Measurements from ENCODE around the gene MTCL1.
A peak's percentile ranks its signal among the peaks of the same experiment; 100 is the strongest.

Gene MTCL1

DNA sequence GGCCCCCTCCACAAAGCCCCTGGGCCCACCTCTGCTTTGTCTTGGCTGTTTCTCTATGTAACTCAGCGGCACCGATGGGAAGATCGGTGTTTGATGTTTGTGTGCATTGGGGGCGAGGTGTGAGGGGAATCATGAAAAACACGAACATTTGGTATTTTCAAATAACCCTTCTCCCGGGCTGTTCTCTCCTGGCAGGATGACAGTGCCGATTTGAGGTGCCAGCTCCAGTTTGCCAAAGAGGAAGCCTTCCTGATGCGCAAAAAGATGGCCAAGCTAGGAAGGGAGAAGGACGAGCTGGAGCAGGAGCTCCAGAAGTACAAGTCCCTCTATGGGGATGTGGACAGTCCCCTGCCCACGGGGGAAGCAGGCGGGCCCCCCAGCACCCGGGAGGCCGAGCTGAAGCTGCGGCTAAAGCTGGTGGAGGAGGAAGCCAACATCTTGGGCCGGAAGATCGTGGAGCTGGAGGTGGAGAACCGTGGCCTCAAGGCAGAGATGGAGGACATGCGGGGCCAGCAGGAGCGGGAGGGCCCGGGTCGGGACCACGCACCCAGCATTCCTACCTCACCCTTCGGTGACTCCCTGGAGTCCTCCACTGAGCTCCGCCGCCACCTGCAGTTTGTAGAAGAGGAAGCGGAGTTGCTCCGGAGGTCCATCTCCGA is 78.1 kb downstream of the MTCL1 start:
- Histone ChIP-seq H3K4me1 (ENCODE audit: control insufficient read depth in 2 of 2, insufficient read depth in 1 of 2, low read depth in 1 of 2, low read length in 2 of 2) (peaks cover 22 to 36% of the 10 kb centered on the region in 2 donors), H3K14ac (ENCODE audit: low read length) (no peak overlapping the region), H3K27ac (replicated peaks; ENCODE audit: low read length) (no peak overlapping the region), H3K9me3 (replicated peaks in 1 of 2; ENCODE audit: control insufficient read depth in 2 of 2, insufficient read depth in 1 of 2, low read depth in 1 of 2, low read length in 2 of 2) (no peaks in the 10 kb centered on the region), H3K18ac (ENCODE audit: low read length) (no peak overlapping the region), H3K79me1 (ENCODE audit: low read depth, low read length) (no peaks in the 10 kb centered on the region), H2BK120ac (ENCODE audit: low read depth, low read length) (no peak overlapping the region), H2BK15ac (ENCODE audit: low read length) (no peak overlapping the region), H3K9ac (ENCODE audit: low read depth, low read length, poor library complexity) (no peak overlapping the region), H3K23ac (ENCODE audit: low read depth, low read length, poor library complexity) (no peak overlapping the region), H3K4me3 (ENCODE audit: low read length in 2 of 2) (no peak overlapping the region), H3K27me3 (ENCODE audit: control insufficient read depth in 3 of 3, insufficient read depth in 3 of 3, low read depth in 1 of 3, low read length in 3 of 3) (no peaks in the 10 kb centered on the region), H2AFZ (ENCODE audit: low read length) (no peak overlapping the region), H2BK12ac (ENCODE audit: low read length) (peak overlapping the region; percentile 27), H4K8ac (ENCODE audit: low read depth, low read length) (no peak overlapping the region), H2AK5ac (ENCODE audit: low read depth, low read length) (peak overlapping the region; percentile 29), H3K4ac (ENCODE audit: low read length) (no peak overlapping the region), H2BK5ac (ENCODE audit: low read length) (no peak overlapping the region), H3K36me3 (replicated peaks in 1 of 2; ENCODE audit: control insufficient read depth in 2 of 2, insufficient read depth in 2 of 2, low read length in 2 of 2) (peaks cover 3 to 37% of the 10 kb centered on the region in 2 donors), H4K91ac (ENCODE audit: low read depth, low read length, poor library complexity) (no peak overlapping the region), H3K4me2 (ENCODE audit: insufficient read depth, low read length, poor library complexity, severe bottlenecking) (no peak overlapping the region)
- no CpG with 5 or more reads among the region's 28 CpGs for WGBS, 2 donors (ENCODE audit: extremely low coverage in 2 of 2, insufficient read length in 2 of 2, insufficient replicate concordance in 1 of 2)
- no peak for DNase-seq (ENCODE audit: low spot score)

DNA sequence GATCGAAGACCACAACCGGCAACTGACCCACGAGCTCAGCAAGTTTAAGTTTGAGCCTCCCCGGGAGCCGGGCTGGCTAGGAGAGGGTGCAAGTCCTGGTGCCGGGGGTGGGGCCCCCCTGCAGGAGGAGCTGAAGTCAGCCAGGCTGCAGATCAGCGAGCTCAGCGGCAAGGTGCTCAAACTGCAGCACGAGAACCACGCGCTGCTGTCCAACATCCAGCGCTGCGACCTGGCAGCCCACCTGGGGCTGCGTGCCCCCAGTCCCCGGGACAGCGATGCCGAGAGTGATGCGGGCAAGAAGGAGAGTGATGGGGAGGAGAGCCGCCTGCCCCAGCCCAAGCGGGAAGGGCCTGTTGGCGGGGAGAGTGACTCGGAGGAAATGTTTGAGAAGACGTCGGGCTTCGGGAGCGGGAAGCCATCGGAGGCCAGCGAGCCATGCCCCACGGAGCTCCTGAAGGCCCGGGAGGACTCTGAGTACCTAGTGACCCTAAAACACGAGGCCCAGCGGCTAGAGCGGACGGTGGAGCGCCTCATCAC is 78.7 kb downstream of the MTCL1 start:
- Histone ChIP-seq H3K4me1 (ENCODE audit: control insufficient read depth in 2 of 2, insufficient read depth in 1 of 2, low read depth in 1 of 2, low read length in 2 of 2) (peaks cover 26 to 36% of the 10 kb centered on the region in 2 donors), H3K4me3 (ENCODE audit: low read length in 2 of 2) (no peak overlapping the region), H3K27ac (replicated peaks; ENCODE audit: low read length) (no peak overlapping the region), H2BK120ac (ENCODE audit: low read depth, low read length) (no peak overlapping the region), H3K9ac (ENCODE audit: low read depth, low read length, poor library complexity) (no peak overlapping the region), H3K27me3 (ENCODE audit: control insufficient read depth in 3 of 3, insufficient read depth in 3 of 3, low read depth in 1 of 3, low read length in 3 of 3) (no peaks in the 10 kb centered on the region), H4K91ac (ENCODE audit: low read depth, low read length, poor library complexity) (peak overlapping the region; percentile 5), H4K8ac (ENCODE audit: low read depth, low read length) (no peak overlapping the region), H2AFZ (ENCODE audit: low read length) (no peak overlapping the region), H3K36me3 (replicated peaks in 1 of 2; ENCODE audit: control insufficient read depth in 2 of 2, insufficient read depth in 2 of 2, low read length in 2 of 2) (peaks cover 3 to 33% of the 10 kb centered on the region in 2 donors), H3K18ac (ENCODE audit: low read length) (no peak overlapping the region), H3K79me1 (ENCODE audit: low read depth, low read length) (no peaks in the 10 kb centered on the region), H3K14ac (ENCODE audit: low read length) (no peak overlapping the region), H2BK15ac (ENCODE audit: low read length) (no peak overlapping the region), H3K9me3 (replicated peaks in 1 of 2; ENCODE audit: control insufficient read depth in 2 of 2, insufficient read depth in 1 of 2, low read depth in 1 of 2, low read length in 2 of 2) (no peaks in the 10 kb centered on the region), H2BK12ac (ENCODE audit: low read length) (no peak overlapping the region), H2AK5ac (ENCODE audit: low read depth, low read length) (peak overlapping the region; percentile 29), H3K4ac (ENCODE audit: low read length) (no peak overlapping the region), H2BK5ac (ENCODE audit: low read length) (no peak overlapping the region), H3K4me2 (ENCODE audit: insufficient read depth, low read length, poor library complexity, severe bottlenecking) (no peak overlapping the region), H3K23ac (ENCODE audit: low read depth, low read length, poor library complexity) (no peak overlapping the region)
- WGBS, 2 donors (ENCODE audit: extremely low coverage in 2 of 2, insufficient read length in 2 of 2, insufficient replicate concordance in 1 of 2) = no CpG with 5 or more reads among the region's 35 CpGs
- DNase-seq (ENCODE audit: low spot score) = no peak

DNA sequence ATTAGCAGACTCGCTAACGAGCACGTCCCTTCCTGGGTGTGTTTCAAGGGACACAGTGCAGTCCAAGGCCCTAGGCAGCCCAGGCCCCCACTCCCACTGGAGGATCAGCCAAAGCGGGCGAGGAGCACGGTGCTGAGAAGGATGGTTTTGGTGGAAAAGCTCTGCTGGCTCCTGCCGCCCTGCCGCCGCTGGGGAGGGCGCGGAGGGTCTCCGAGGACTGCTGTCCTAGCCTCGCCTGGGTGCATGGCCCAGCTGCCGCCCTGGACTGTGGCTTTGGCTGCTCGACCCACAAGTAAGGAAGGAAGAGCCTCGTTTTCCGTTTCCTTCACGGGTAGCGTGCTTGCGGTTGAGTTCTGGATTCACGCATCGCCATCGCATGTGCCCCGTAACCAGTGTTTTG is 79.9 kb downstream of the MTCL1 start:
- Histone ChIP-seq H3K9ac (ENCODE audit: low read depth, low read length, poor library complexity) (peak overlapping the region; percentile 73), H2BK5ac (ENCODE audit: low read length) (no peak overlapping the region), H2AK5ac (ENCODE audit: low read depth, low read length) (peak overlapping the region; percentile 48), H3K27me3 (ENCODE audit: control insufficient read depth in 3 of 3, insufficient read depth in 3 of 3, low read depth in 1 of 3, low read length in 3 of 3) (no peaks in the 10 kb centered on the region), H3K4me3 (ENCODE audit: low read length in 2 of 2) (no peak overlapping the region), H3K9me3 (replicated peaks in 1 of 2; ENCODE audit: control insufficient read depth in 2 of 2, insufficient read depth in 1 of 2, low read depth in 1 of 2, low read length in 2 of 2) (no peaks in the 10 kb centered on the region), H3K27ac (replicated peaks; ENCODE audit: low read length) (no peak overlapping the region), H2BK12ac (ENCODE audit: low read length) (peak overlapping the region; percentile 4), H3K4me2 (ENCODE audit: insufficient read depth, low read length, poor library complexity, severe bottlenecking) (no peak overlapping the region), H3K79me1 (ENCODE audit: low read depth, low read length) (no peaks in the 10 kb centered on the region), H3K4ac (ENCODE audit: low read length) (no peak overlapping the region), H3K36me3 (replicated peaks in 1 of 2; ENCODE audit: control insufficient read depth in 2 of 2, insufficient read depth in 2 of 2, low read length in 2 of 2) (peaks cover 3 to 36% of the 10 kb centered on the region in 2 donors), H2BK15ac (ENCODE audit: low read length) (peak overlapping the region; percentile 76), H4K91ac (ENCODE audit: low read depth, low read length, poor library complexity) (no peak overlapping the region), H3K4me1 (ENCODE audit: control insufficient read depth in 2 of 2, insufficient read depth in 1 of 2, low read depth in 1 of 2, low read length in 2 of 2) (peaks cover 24 to 33% of the 10 kb centered on the region in 2 donors), H3K14ac (ENCODE audit: low read length) (no peak overlapping the region), H3K23ac (ENCODE audit: low read depth, low read length, poor library complexity) (no peak overlapping the region), H4K8ac (ENCODE audit: low read depth, low read length) (no peak overlapping the region), H3K18ac (ENCODE audit: low read length) (peak overlapping the region; percentile 40), H2BK120ac (ENCODE audit: low read depth, low read length) (no peak overlapping the region), H2AFZ (ENCODE audit: low read length) (no peak overlapping the region)
- no CpG with 5 or more reads among the region's 24 CpGs for WGBS, 2 donors (ENCODE audit: extremely low coverage in 2 of 2, insufficient read length in 2 of 2, insufficient replicate concordance in 1 of 2)
- no peak for DNase-seq (ENCODE audit: low spot score)

DNA sequence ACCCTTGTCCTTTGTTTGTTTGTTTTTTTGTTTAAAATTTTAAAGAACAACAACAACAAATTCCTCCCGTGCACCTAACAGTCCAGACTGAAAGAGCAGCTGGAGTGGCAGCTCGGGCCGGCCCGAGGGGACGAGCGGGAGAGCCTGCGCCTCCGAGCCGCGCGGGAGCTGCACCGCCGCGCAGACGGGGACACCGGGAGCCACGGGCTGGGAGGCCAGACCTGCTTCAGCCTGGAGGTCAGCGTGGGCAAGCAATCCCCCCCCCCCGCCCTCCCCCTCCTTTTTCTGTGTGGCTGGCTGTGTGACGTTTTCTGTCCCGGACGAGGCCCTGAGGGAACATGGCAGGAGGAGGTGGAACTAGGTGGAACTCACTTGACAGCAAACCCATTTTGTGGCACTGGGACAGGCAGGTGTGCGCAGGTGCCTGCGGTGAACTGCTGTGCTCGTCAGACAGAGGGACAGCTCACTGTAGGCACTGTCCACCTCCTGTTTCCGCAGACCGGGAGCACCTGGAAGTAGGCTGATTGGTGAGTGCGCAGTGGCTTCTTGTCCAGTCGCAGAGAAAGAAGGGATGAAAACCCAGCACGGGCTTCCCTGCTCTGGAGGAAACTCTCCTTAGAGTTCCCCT is 80.6 kb downstream of the MTCL1 start:
- Histone ChIP-seq H3K4ac (ENCODE audit: low read length) (no peak overlapping the region), H3K27ac (replicated peaks; ENCODE audit: low read length) (no peak overlapping the region), H2BK15ac (ENCODE audit: low read length) (peak overlapping the region; percentile 42), H3K36me3 (replicated peaks in 1 of 2; ENCODE audit: control insufficient read depth in 2 of 2, insufficient read depth in 2 of 2, low read length in 2 of 2) (peaks cover 3 to 36% of the 10 kb centered on the region in 2 donors), H3K14ac (ENCODE audit: low read length) (no peak overlapping the region), H4K8ac (ENCODE audit: low read depth, low read length) (no peak overlapping the region), H3K27me3 (ENCODE audit: control insufficient read depth in 3 of 3, insufficient read depth in 3 of 3, low read depth in 1 of 3, low read length in 3 of 3) (no peaks in the 10 kb centered on the region), H3K4me1 (ENCODE audit: control insufficient read depth in 2 of 2, insufficient read depth in 1 of 2, low read depth in 1 of 2, low read length in 2 of 2) (peaks cover 24 to 32% of the 10 kb centered on the region in 2 donors), H2BK120ac (ENCODE audit: low read depth, low read length) (no peak overlapping the region), H2AFZ (ENCODE audit: low read length) (no peak overlapping the region), H3K4me2 (ENCODE audit: insufficient read depth, low read length, poor library complexity, severe bottlenecking) (no peak overlapping the region), H3K23ac (ENCODE audit: low read depth, low read length, poor library complexity) (no peak overlapping the region), H2AK5ac (ENCODE audit: low read depth, low read length) (peak overlapping the region; percentile 67), H4K91ac (ENCODE audit: low read depth, low read length, poor library complexity) (no peak overlapping the region), H3K4me3 (ENCODE audit: low read length in 2 of 2) (no peak overlapping the region), H3K9ac (ENCODE audit: low read depth, low read length, poor library complexity) (no peak overlapping the region), H3K79me1 (ENCODE audit: low read depth, low read length) (no peaks in the 10 kb centered on the region), H3K18ac (ENCODE audit: low read length) (peak overlapping the region; percentile 68), H3K9me3 (replicated peaks in 1 of 2; ENCODE audit: control insufficient read depth in 2 of 2, insufficient read depth in 1 of 2, low read depth in 1 of 2, low read length in 2 of 2) (no peaks in the 10 kb centered on the region), H2BK5ac (ENCODE audit: low read length) (peak overlapping the region; percentile 15), H2BK12ac (ENCODE audit: low read length) (no peak overlapping the region)
- no peak for DNase-seq (ENCODE audit: low spot score)
- no CpG with 5 or more reads among the region's 30 CpGs for WGBS, 2 donors (ENCODE audit: extremely low coverage in 2 of 2, insufficient read length in 2 of 2, insufficient replicate concordance in 1 of 2)

Data from neuronal stem cell (in vitro differentiated cells).